Measurements from ENCODE around the gene XYLT1. TPM values are rescaled to one million over a fixed set of nuclear protein-coding genes. Genes with fewer than 3 reads are reported as not detected.
"Not testable (repeated sequence)": the region's sequence is repeated elsewhere in the genome, so short reads cannot be mapped to it uniquely, and the experiment has no call there.

Gene XYLT1
- total RNA-seq, 1 experiment from 2014 or later = not detected

- TF ChIP-seq EZH2phosphoT487 (IDR thresholded peaks at IDR 0.05; ENCODE audit: borderline replicate concordance, low read length) = no peak
- no peak for TF ChIP-seq CTCF (conservative IDR thresholded peaks at IDR 0.05; ENCODE audit: low read depth, low read length)
- CTCF ChIA-PET = no interaction called here
Observed at GRCh38 chr16:17307504-17307903, 163.3 kb downstream of the XYLT1 start.

GRCh38 chr16:17306745-17307144, 164.0 kb downstream of the XYLT1 start:
- Histone ChIP-seq H3K79me2 (ENCODE audit: low read length) (no peaks in the 10 kb centered on the region), H3K9me2 (replicated peaks; ENCODE audit: low read length) (no peaks in the 10 kb centered on the region), H3F3A (ENCODE audit: low read length, unreplicated experiment) (no peaks in the 10 kb centered on the region), H3K9me3 (ENCODE audit: low read length) (no peaks in the 10 kb centered on the region), H3K9ac (ENCODE audit: low read length) (no peak overlapping the region), H3K4me2 (ENCODE audit: low read length) (no peak overlapping the region), H3K4me3 (ENCODE audit: low read length) (no peak overlapping the region), H3K4me1 (ENCODE audit: insufficient read depth, low read length) (no peaks in the 10 kb centered on the region), H2AFZ (ENCODE audit: low read length) (no peak overlapping the region), H3K36me3 (ENCODE audit: low read depth, low read length) (no peaks in the 10 kb centered on the region), H4K20me1 (ENCODE audit: low read length) (no peaks in the 10 kb centered on the region), H3K27me3 (ENCODE audit: low read length) (no peaks in the 10 kb centered on the region), H3K27ac (ENCODE audit: low read length) (no peak overlapping the region)
- ChIA-PET CTCF (no interaction called here), POLR2A (ENCODE audit: unreplicated experiment) (no interaction called here)
- DNase-seq = no peak
- no peak for ATAC-seq
- intact Hi-C loops (cut with micrococcal nuclease) = no loop called here
- TF ChIP-seq CTCF (conservative IDR thresholded peaks at IDR 0.05; ENCODE audit: low read depth, low read length) (no peak), EZH2 (IDR thresholded peaks at IDR 0.05; ENCODE audit: low read length, unreplicated experiment) (no peak), EZH2phosphoT487 (IDR thresholded peaks at IDR 0.05; ENCODE audit: borderline replicate concordance, low read length) (no peak)
- no TSS peak for BruUV-seq (replicated peaks)

More at GRCh38 chr16:17307504-17307903, 163.3 kb downstream of the XYLT1 start:
- intact Hi-C loops (cut with micrococcal nuclease) = no loop called here
- no peaks in the 10 kb centered on the region for H3F3A ChIP-seq (ENCODE audit: low read length, unreplicated experiment)
- ATAC-seq (no peak), DNase-seq (no peak)
- H3K27ac ChIP-seq (ENCODE audit: low read length) = no peak overlapping the region
- no peaks in the 10 kb centered on the region for H3K79me2 ChIP-seq (ENCODE audit: low read length)
- no peak overlapping the region for H3K9ac ChIP-seq (ENCODE audit: low read length)
- no peaks in the 10 kb centered on the region for H3K36me3 ChIP-seq (ENCODE audit: low read depth, low read length)
- no peaks in the 10 kb centered on the region for H3K27me3 ChIP-seq (ENCODE audit: low read length)
- no peak overlapping the region for H2AFZ ChIP-seq (ENCODE audit: low read length)
- no peaks in the 10 kb centered on the region for H3K9me3 ChIP-seq (ENCODE audit: low read length)
- H3K4me3 ChIP-seq (ENCODE audit: low read length) = no peak overlapping the region
- POLR2A ChIA-PET (ENCODE audit: unreplicated experiment) = no interaction called here
- no TSS peak for BruUV-seq (replicated peaks)
- no peak overlapping the region for H3K4me2 ChIP-seq (ENCODE audit: low read length)
- no peaks in the 10 kb centered on the region for H3K9me2 ChIP-seq (replicated peaks; ENCODE audit: low read length)
- H4K20me1 ChIP-seq (ENCODE audit: low read length) = no peaks in the 10 kb centered on the region
- no peaks in the 10 kb centered on the region for H3K4me1 ChIP-seq (ENCODE audit: insufficient read depth, low read length)

- H4K20me1 ChIP-seq (ENCODE audit: low read length); DNase-seq; ATAC-seq; H3K36me3 ChIP-seq (ENCODE audit: low read depth, low read length); H2AFZ ChIP-seq (ENCODE audit: low read length); H3K27ac ChIP-seq (ENCODE audit: low read length); H3F3A ChIP-seq (ENCODE audit: low read length, unreplicated experiment); BruUV-seq (replicated peaks); H3K27me3 ChIP-seq (ENCODE audit: low read length); H3K9ac ChIP-seq (ENCODE audit: low read length); H3K79me2 ChIP-seq (ENCODE audit: low read length); H3K4me3 ChIP-seq (ENCODE audit: low read length); H3K4me2 ChIP-seq (ENCODE audit: low read length); H3K4me1 ChIP-seq (ENCODE audit: insufficient read depth, low read length); CTCF ChIA-PET; H3K9me3 ChIP-seq (ENCODE audit: low read length); intact Hi-C loops (cut with micrococcal nuclease); H3K9me2 ChIP-seq (replicated peaks; ENCODE audit: low read length); POLR2A ChIA-PET (ENCODE audit: unreplicated experiment): not testable (repeated sequence)
Observed at GRCh38 chr16:17306211-17306610, 164.5 kb downstream of the XYLT1 start.
